HT1080 (cell line): ENCODE data around the gene PCDHGC3. TPM values are rescaled to one million over a fixed set of nuclear protein-coding genes. Genes with fewer than 3 reads are reported as not detected.

Source experiments
- DNase-seq: peaks from one replicate; pipeline ENCODE4 v3.0.0-alpha.2; 2015; ENCODE audit warnings: low read depth
- total RNA-seq: library from RNA; depleted of rRNA; stranded (reverse); fragments of >200 nt; shearing (Covaris generic); gene quantifications from 2 replicates; pipeline ENCODE4 v1.2.3, GENCODE V29; 2014

The PCDHGC3 gene
- total RNA-seq, 1 experiment from 2014 or later: 44.6 TPM

- DNase-seq: no peak
These were observed 30.8 kb downstream of the PCDHGC3 start for GRCh38 chr5:141506381-141507155.

GRCh38 chr5:141507387-141508091 is 31.8 kb downstream of the PCDHGC3 start:
- DNase-seq: peak; percentile 70

GRCh38 chr5:141508440-141508797 is 32.7 kb downstream of the PCDHGC3 start:
- DNase-seq: peak; percentile 50

GRCh38 chr5:141508798-141509611 is 33.2 kb downstream of the PCDHGC3 start:
- DNase-seq: peak; percentile 99

- DNase-seq: no peak
These were observed 34.4 kb downstream of the PCDHGC3 start for GRCh38 chr5:141510160-141510559.

GRCh38 chr5:141510850-141511601 is 35.3 kb downstream of the PCDHGC3 start:
- DNase-seq: no peak

GRCh38 chr5:141511771-141512325 is 36.1 kb downstream of the PCDHGC3 start:
- DNase-seq: no peak

GRCh38 chr5:141512390-141512910 is 36.7 kb downstream of the PCDHGC3 start:
- DNase-seq: no peak

GRCh38 chr5:141512911-141513626 is 37.3 kb downstream of the PCDHGC3 start:
- DNase-seq: no peak

- DNase-seq: no peak
These were observed 38.0 kb downstream of the PCDHGC3 start for GRCh38 chr5:141513627-141514329.

GRCh38 chr5:141514330-141515133 is 38.8 kb downstream of the PCDHGC3 start:
- peak; percentile 22 for DNase-seq

- DNase-seq: no peak
These were observed 39.4 kb downstream of the PCDHGC3 start for GRCh38 chr5:141515141-141515540.

GRCh38 chr5:141515946-141516671 is 40.3 kb downstream of the PCDHGC3 start:
- DNase-seq: no peak

GRCh38 chr5:141516672-141517025 is 40.9 kb downstream of the PCDHGC3 start:
- DNase-seq: no peak

GRCh38 chr5:141517312-141517711 is 41.5 kb downstream of the PCDHGC3 start:
- DNase-seq: no peak

- no peak for DNase-seq
These were observed 42.3 kb downstream of the PCDHGC3 start for GRCh38 chr5:141517880-141518617.

GRCh38 chr5:141518618-141519015 is 42.9 kb downstream of the PCDHGC3 start:
- DNase-seq: peak; percentile 24
